Urinary bladder (tissue), 4 donors: ENCODE measurements around the gene NAGS. TPM values are rescaled to one million over a fixed set of nuclear protein-coding genes. Genes with fewer than 3 reads are reported as not detected.
A peak's percentile ranks its signal among the peaks of the same experiment; 100 is the strongest.
"Not testable (repeated sequence)": the region's sequence is repeated elsewhere in the genome, so short reads cannot be mapped to it uniquely, and the experiment has no call there.

ENCODE experiments used
- DNase-seq: peaks from one replicate; pipeline ENCODE4 v3.0.0-alpha.2; 2015; ENCODE audit errors: extremely low spot score
- H3K27ac ChIP-seq: one replicate; pipeline ENCODE4 v1.5.1; 2013; ENCODE audit warnings: low read depth, mild to moderate bottlenecking, moderate library complexity
- H3K36me3 ChIP-seq: one replicate; pipeline ENCODE4 v1.6.1; 2013; ENCODE audit warnings: mild to moderate bottlenecking, moderate library complexity; ENCODE audit not compliant: insufficient read depth
- H3K4me1 ChIP-seq: one replicate; pipeline ENCODE4 v1.6.1; 2013; ENCODE audit warnings: mild to moderate bottlenecking, moderate library complexity; ENCODE audit not compliant: insufficient read depth
- H3K4me3 ChIP-seq: one replicate; pipeline ENCODE4 v1.5.1; 2013; ENCODE audit warnings: low read depth, low read length
- WGBS: extraction: QIAGEN DNeasy Blood & Tissue Kit; methylation state at CpG from one replicate; pipeline ENCODE4 v1.1.7; 2013; 5-methylcytosine and 5-hydroxymethylcytosine counted together
- polyA plus RNA-seq: library from polyadenylated mRNA; stranded (reverse); fragments of 200-250 nt; gene quantifications from one replicate; pipeline ENCODE4 v1.2.3, GENCODE V29; 2013
- total RNA-seq: library from RNA; depleted of rRNA; stranded (reverse); fragments of >200 nt; gene quantifications from one replicate; pipeline ENCODE4 v1.2.3, GENCODE V29; 2014
- donor health status: healthy with polysubstance abuse.
- donor health status: healthy.

NAGS gene
- total and polyA plus RNA-seq, 2 donors = 0.90 to 2.1 TPM

- H3K36me3 ChIP-seq = no peaks in the 10 kb centered on the region
- no peak overlapping the region for H3K27ac ChIP-seq
- DNase-seq = no peak
- no peak overlapping the region for H3K4me3 ChIP-seq
- WGBS = 5% methylated on average over 52 of the region's 52 CpGs
- no peaks in the 10 kb centered on the region for H3K4me1 ChIP-seq
Measured at GRCh38 chr17:43994272-43995149, 9.9 kb upstream of the NAGS start.

- no peaks in the 10 kb centered on the region for H3K4me1 ChIP-seq
- DNase-seq = no peak
- no peak overlapping the region for H3K27ac ChIP-seq
- WGBS = 20% methylated on average over 12 of the region's 12 CpGs
- H3K36me3 ChIP-seq = no peaks in the 10 kb centered on the region
- H3K4me3 ChIP-seq = no peak overlapping the region
Measured at GRCh38 chr17:43995150-43995471, 9.3 kb upstream of the NAGS start.

GRCh38 chr17:43997180-43997579 is 7.2 kb upstream of the NAGS start:
- H3K4me1 ChIP-seq, H3K36me3 ChIP-seq, DNase-seq, H3K27ac ChIP-seq, H3K4me3 ChIP-seq: not testable (repeated sequence)
- WGBS = 88% methylated on average over 5 of the region's 5 CpGs

- Histone ChIP-seq H3K27ac (no peak overlapping the region), H3K4me3 (no peak overlapping the region), H3K4me1 (no peaks in the 10 kb centered on the region), H3K36me3 (no peaks in the 10 kb centered on the region)
- DNase-seq = no peak
- 76% methylated on average over 3 of the region's 3 CpGs for WGBS
Measured at GRCh38 chr17:43998552-43998951, 5.9 kb upstream of the NAGS start.

- WGBS = 76% methylated on average over 4 of the region's 4 CpGs
Measured at GRCh38 chr17:43999024-43999423, 5.4 kb upstream of the NAGS start.

GRCh38 chr17:44000141-44000860 is 4.1 kb upstream of the NAGS start:
- no peak for DNase-seq
- H3K4me1 ChIP-seq = no peaks in the 10 kb centered on the region
- no peak overlapping the region for H3K4me3 ChIP-seq
- WGBS = 91% methylated on average over 12 of the region's 12 CpGs
- no peak overlapping the region for H3K27ac ChIP-seq
- H3K36me3 ChIP-seq = no peaks in the 10 kb centered on the region

More at GRCh38 chr17:43999024-43999423, 5.4 kb upstream of the NAGS start:
- Histone ChIP-seq H3K4me3 (no peak overlapping the region), H3K27ac (no peak overlapping the region), H3K4me1 (no peaks in the 10 kb centered on the region), H3K36me3 (no peaks in the 10 kb centered on the region)
- DNase-seq = no peak

GRCh38 chr17:44000871-44001460 is 3.5 kb upstream of the NAGS start:
- no peak for DNase-seq
- Histone ChIP-seq H3K27ac (no peak overlapping the region), H3K4me1 (no peaks in the 10 kb centered on the region), H3K36me3 (no peaks in the 10 kb centered on the region), H3K4me3 (no peak overlapping the region)
- WGBS = 72% methylated on average over 6 of the region's 6 CpGs

- no peak for DNase-seq
- Histone ChIP-seq H3K36me3 (no peaks in the 10 kb centered on the region), H3K4me3 (no peak overlapping the region), H3K27ac (no peak overlapping the region), H3K4me1 (no peaks in the 10 kb centered on the region)
- WGBS = 79% methylated on average over 2 of the region's 2 CpGs
Measured at GRCh38 chr17:44001461-44001920, 2.9 kb upstream of the NAGS start.

- no peak overlapping the region for H3K27ac ChIP-seq
- no peak for DNase-seq
- H3K36me3 ChIP-seq = no peaks in the 10 kb centered on the region
- H3K4me1 ChIP-seq = peaks cover under 1% of the 10 kb centered on the region
- WGBS = 65% methylated on average over 9 of the region's 9 CpGs
- H3K4me3 ChIP-seq = no peak overlapping the region
Measured at GRCh38 chr17:44002141-44002848, 2.1 kb upstream of the NAGS start.

- peaks cover 3% of the 10 kb centered on the region for H3K4me1 ChIP-seq
- no peak overlapping the region for H3K27ac ChIP-seq
- H3K4me3 ChIP-seq = peak overlapping the region; percentile 1
- WGBS = 3% methylated on average over 71 of the region's 71 CpGs
- H3K36me3 ChIP-seq = no peaks in the 10 kb centered on the region
- no peak for DNase-seq
Measured at GRCh38 chr17:44004761-44005526, 522 bp downstream of the NAGS start.

- Histone ChIP-seq H3K27ac (no peak overlapping the region), H3K36me3 (no peaks in the 10 kb centered on the region), H3K4me3 (peak overlapping the region; percentile 51), H3K4me1 (peaks cover 3% of the 10 kb centered on the region)
- DNase-seq = no peak
- WGBS = 5% methylated on average over 59 of the region's 59 CpGs
Measured at GRCh38 chr17:44005527-44006271, 1.3 kb downstream of the NAGS start.

- H3K36me3 ChIP-seq = no peaks in the 10 kb centered on the region
- H3K4me3 ChIP-seq = peak overlapping the region; percentile 51
- WGBS = 3% methylated on average over 21 of the region's 21 CpGs
- H3K4me1 ChIP-seq = peaks cover 3% of the 10 kb centered on the region
- H3K27ac ChIP-seq = no peak overlapping the region
- no peak for DNase-seq
Measured at GRCh38 chr17:44006272-44006597, 1.8 kb downstream of the NAGS start.
